ENCODE measurements around the gene MYO18A.

MYO18A gene

DNA sequence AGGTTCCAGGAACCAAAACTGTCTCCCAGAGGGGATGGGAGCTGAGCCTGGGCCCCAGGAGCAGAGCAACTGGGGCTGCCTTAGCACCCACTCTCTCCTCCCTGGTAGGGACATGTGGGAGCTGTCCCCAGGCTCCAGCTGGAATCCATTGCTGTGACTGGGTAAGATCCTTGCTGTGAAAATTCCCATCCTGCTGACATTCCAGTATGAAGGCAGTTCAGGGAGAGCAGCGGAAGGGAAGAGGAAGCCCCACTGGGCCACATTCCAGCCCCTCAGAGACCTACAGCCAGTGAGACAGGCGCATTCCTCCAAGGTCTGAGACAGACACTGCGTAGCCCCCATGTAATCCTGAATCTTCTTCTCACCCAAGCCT is 24.2 kb downstream of the MYO18A start:
- no peaks in the 10 kb centered on the region for H3K9me2 ChIP-seq (replicated peaks; ENCODE audit: insufficient read depth, low read length)
- peaks cover 40% of the 10 kb centered on the region for H3K79me2 ChIP-seq (ENCODE audit: low read length)
- no peak for TF ChIP-seq EZH2phosphoT487 (IDR thresholded peaks at IDR 0.05; ENCODE audit: low read length)
- TF ChIP-seq, protein P1, sequence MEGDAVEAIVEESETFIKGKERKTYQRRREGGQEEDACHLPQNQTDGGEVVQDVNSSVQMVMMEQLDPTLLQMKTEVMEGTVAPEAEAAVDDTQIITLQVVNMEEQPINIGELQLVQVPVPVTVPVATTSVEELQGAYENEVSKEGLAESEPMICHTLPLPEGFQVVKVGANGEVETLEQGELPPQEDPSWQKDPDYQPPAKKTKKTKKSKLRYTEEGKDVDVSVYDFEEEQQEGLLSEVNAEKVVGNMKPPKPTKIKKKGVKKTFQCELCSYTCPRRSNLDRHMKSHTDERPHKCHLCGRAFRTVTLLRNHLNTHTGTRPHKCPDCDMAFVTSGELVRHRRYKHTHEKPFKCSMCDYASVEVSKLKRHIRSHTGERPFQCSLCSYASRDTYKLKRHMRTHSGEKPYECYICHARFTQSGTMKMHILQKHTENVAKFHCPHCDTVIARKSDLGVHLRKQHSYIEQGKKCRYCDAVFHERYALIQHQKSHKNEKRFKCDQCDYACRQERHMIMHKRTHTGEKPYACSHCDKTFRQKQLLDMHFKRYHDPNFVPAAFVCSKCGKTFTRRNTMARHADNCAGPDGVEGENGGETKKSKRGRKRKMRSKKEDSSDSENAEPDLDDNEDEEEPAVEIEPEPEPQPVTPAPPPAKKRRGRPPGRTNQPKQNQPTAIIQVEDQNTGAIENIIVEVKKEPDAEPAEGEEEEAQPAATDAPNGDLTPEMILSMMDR (IDR thresholded peaks at IDR 0.05; ENCODE audit: low read length) = no peak
- TF ChIP-seq EZH2 (optimal IDR thresholded peaks at IDR 0.05; ENCODE audit: low read depth, low read length) = no peak
- no peak overlapping the region for H3K9ac ChIP-seq (ENCODE audit: low read length)
- no peaks in the 10 kb centered on the region for H3K9me3 ChIP-seq (replicated peaks; ENCODE audit: insufficient read depth, low read length)
- no peak overlapping the region for H3K27ac ChIP-seq (ENCODE audit: low read length)
- no peaks in the 10 kb centered on the region for H3K27me3 ChIP-seq (replicated peaks; ENCODE audit: insufficient read depth, low read length)
- DNase-seq = no peak
- no peaks in the 10 kb centered on the region for H3F3A ChIP-seq (ENCODE audit: insufficient read depth, low read length)
- no peaks in the 10 kb centered on the region for H4K20me1 ChIP-seq (ENCODE audit: insufficient read depth, low read length)
- H3K4me3 ChIP-seq (ENCODE audit: low read length) = no peak overlapping the region
- H2AFZ ChIP-seq (ENCODE audit: low read length) = peak overlapping the region; percentile 57; the same call in 1 of the 2 replicates
- no peaks in the 10 kb centered on the region for H3K36me3 ChIP-seq (replicated peaks; ENCODE audit: insufficient read depth, low read length)
- H3K4me2 ChIP-seq (ENCODE audit: low read depth, low read length) = no peak overlapping the region
- H3K4me1 ChIP-seq (ENCODE audit: low read length) = peaks cover 17% of the 10 kb centered on the region

DNA sequence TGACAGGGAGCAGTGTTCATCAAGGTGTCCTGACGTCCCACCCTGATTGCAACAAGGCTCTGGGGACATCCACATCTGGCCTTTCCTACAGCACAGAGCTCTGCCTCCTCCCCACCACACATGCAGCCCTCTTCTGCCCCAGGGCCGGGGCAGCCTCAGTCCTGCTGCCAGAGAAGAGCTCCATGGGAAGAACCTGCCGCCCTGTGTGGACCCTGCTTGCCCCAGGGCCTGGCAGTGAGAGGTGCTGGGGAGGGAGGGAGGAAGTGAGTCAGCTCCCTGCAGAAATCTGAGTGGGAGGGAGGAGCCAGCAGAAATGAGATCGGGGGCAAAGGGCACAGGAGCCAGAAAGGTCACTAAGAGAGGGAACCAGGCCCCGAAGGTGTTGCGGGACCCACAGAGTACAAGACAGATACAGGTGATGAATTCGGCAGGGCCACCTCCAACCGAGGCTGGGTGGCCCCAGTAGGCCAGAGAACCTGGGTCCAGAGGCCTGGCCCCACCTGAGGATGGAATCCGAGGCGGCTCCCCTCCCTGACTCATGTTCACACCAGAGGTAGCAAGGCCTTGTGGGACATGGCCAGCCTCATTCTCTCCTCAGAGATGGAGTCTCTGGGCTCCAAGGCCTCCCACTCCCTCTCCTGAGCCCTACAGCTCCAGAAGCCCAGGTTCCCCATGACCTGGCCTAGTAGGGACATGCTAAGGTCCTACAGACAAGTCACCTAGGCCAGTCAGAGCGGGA is 24.8 kb downstream of the MYO18A start:
- DNase-seq = peak; percentile 35
- Histone ChIP-seq H3K4me3 (ENCODE audit: low read length) (no peak overlapping the region), H3K27ac (ENCODE audit: low read length) (peak overlapping the region; percentile 14; the same call in 1 of the 2 replicates), H3K27me3 (replicated peaks; ENCODE audit: insufficient read depth, low read length) (no peaks in the 10 kb centered on the region), H3K9ac (ENCODE audit: low read length) (peak overlapping the region; percentile 34; the same call in 1 of the 2 replicates), H3K79me2 (ENCODE audit: low read length) (peaks cover 40% of the 10 kb centered on the region), H3K4me2 (ENCODE audit: low read depth, low read length) (peak overlapping the region; percentile 43; the same call in 1 of the 2 replicates), H3K9me2 (replicated peaks; ENCODE audit: insufficient read depth, low read length) (no peaks in the 10 kb centered on the region), H3K36me3 (replicated peaks; ENCODE audit: insufficient read depth, low read length) (no peaks in the 10 kb centered on the region), H3K4me1 (ENCODE audit: low read length) (peaks cover 17% of the 10 kb centered on the region), H4K20me1 (ENCODE audit: insufficient read depth, low read length) (no peaks in the 10 kb centered on the region), H3F3A (ENCODE audit: insufficient read depth, low read length) (no peaks in the 10 kb centered on the region), H3K9me3 (replicated peaks; ENCODE audit: insufficient read depth, low read length) (no peaks in the 10 kb centered on the region), H2AFZ (ENCODE audit: low read length) (peak overlapping the region; percentile 57)
- TF ChIP-seq, protein P1 (IDR thresholded peaks at IDR 0.05; ENCODE audit: low read length) = no peak
- TF ChIP-seq EZH2 (optimal IDR thresholded peaks at IDR 0.05; ENCODE audit: low read depth, low read length) (no peak), EZH2phosphoT487 (IDR thresholded peaks at IDR 0.05; ENCODE audit: low read length) (no peak)

DNA sequence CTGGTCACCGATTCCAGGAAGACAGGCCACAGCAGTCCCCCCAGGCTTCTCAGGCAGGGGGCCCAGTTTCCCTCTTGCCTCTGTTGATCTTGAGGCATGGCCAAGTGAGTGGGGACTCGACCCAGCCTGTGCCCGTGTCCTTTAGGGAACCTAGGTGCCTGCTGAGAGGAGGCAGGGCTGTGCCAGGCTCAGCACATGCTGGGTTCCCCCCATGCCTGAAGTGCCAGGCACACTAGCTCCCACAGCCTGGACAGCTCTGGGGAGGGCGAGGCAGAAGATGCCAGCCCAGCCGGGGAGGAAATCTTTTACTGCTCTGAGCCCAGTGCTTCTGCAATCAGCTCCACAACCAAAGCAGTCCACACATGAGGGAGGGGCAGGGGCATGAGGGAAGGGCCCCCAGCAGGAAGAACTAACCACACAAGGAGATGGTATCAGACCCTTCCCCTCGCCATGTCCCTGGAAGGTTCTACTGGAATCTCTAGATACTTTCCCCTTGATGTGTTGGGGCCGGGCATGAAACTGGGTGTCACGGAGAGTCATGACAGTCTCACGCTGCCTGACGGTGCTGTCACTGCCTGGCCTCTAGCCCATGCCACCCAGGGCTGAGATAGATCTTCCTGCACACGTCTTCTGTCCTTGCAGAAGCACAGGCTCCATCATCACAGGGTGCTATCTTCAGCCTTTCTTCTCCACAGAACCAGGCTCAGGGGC is 25.5 kb downstream of the MYO18A start:
- Histone ChIP-seq H4K20me1 (ENCODE audit: insufficient read depth, low read length) (no peaks in the 10 kb centered on the region), H3K79me2 (ENCODE audit: low read length) (peaks cover 39% of the 10 kb centered on the region), H3K9me3 (replicated peaks; ENCODE audit: insufficient read depth, low read length) (no peaks in the 10 kb centered on the region), H3K4me1 (ENCODE audit: low read length) (peaks cover 17% of the 10 kb centered on the region), H3K4me2 (ENCODE audit: low read depth, low read length) (peak overlapping the region; percentile 43; the same call in 1 of the 2 replicates), H3K9me2 (replicated peaks; ENCODE audit: insufficient read depth, low read length) (no peaks in the 10 kb centered on the region), H3F3A (ENCODE audit: insufficient read depth, low read length) (no peaks in the 10 kb centered on the region), H3K4me3 (ENCODE audit: low read length) (no peak overlapping the region), H3K9ac (ENCODE audit: low read length) (peak overlapping the region; percentile 34; the same call in 1 of the 2 replicates), H3K27me3 (replicated peaks; ENCODE audit: insufficient read depth, low read length) (no peaks in the 10 kb centered on the region), H3K36me3 (replicated peaks; ENCODE audit: insufficient read depth, low read length) (no peaks in the 10 kb centered on the region), H2AFZ (ENCODE audit: low read length) (peak overlapping the region; percentile 57), H3K27ac (ENCODE audit: low read length) (peak overlapping the region; percentile 14; the same call in 1 of the 2 replicates)
- DNase-seq = no peak
- TF ChIP-seq, protein P1 (IDR thresholded peaks at IDR 0.05; ENCODE audit: low read length) = no peak
- TF ChIP-seq EZH2phosphoT487 (IDR thresholded peaks at IDR 0.05; ENCODE audit: low read length) (no peak), EZH2 (optimal IDR thresholded peaks at IDR 0.05; ENCODE audit: low read depth, low read length) (no peak)
